Activated CD8-positive, alpha-beta memory T cell treated with anti-CD3 and anti-CD28 coated beads, Interleukin-2, amount 50 U/mL, for 1 hour (primary cell): ENCODE results near the gene CARM1.

Experiments used
- DNase-seq: peaks from one replicate; pipeline ENCODE4 v3.0.0-alpha.2; 2020; ENCODE audit errors: extremely low read depth

The CARM1 gene

DNA sequence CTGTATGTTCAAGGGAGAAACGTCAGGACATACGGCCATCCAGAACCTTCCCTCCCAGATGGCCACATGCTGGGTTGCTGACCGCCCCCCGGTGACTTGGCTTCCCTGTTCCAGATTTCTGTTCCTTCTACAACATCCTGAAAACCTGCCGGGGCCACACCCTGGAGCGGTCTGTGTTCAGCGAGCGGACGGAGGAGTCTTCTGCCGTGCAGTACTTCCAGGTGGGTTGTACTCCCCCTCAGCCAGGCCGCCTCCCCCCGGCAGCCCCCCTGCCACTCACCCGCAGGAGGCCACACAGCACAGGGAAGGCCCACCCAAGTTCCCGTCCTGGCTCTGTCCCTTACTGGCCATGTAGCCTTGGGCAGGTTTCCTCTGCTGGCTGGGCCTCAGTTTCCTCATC lies 36.6 kb downstream of the CARM1 start:
- DNase-seq: no peak

- no peak for DNase-seq
These were observed 37.1 kb downstream of the CARM1 start for GRCh38 chr19:10908380-10908960.

- DNase-seq: no peak
These were observed 40.4 kb downstream of the CARM1 start for GRCh38 chr19:10911579-10912363.

DNA sequence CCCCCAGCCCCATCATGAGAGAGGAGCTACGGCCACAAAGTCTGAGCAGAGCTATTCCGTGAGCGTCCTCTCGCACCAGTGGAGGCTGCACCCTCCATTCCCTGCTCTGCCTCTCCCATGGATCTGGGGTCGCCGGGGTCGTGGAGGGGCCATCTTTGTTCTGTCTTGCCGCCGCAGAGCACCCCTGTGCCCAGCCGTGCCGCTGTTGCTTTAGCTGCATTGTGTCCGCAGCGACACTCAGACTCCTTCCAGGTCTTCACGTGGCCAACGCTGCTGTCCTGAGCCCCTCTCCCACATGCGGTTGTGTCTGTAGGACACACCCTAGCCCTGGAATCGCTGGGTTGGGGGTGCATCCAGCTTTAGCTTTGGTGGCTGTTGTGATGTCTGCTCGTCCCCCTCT lies 41.3 kb downstream of the CARM1 start:
- DNase-seq: no peak

DNA sequence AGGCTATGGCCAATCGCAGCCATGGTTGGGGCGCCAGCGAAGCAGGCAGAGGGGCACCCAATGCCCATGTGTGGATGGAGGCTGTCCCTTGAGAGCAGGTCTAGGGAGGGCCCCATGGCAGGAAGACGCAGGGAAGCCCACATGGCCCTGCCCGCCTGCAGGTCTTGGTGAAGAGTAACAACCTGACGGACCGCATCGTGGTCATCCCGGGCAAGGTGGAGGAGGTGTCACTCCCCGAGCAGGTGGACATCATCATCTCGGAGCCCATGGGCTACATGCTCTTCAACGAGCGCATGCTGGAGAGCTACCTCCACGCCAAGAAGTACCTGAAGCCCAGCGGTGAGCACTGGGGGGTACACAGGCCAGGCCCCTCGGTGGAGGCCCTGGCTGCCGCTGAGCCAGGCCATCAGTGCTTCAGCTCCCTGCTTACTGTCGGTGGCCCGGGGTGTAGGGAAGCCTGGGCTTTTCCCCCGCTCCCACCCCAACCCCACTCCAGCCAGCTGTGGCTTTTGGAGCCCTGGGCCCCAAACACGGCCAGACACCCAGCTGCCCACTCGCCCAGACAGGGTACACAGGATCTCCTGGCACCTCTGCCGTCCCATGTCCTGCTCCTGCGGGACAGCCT lies 42.5 kb downstream of the CARM1 start:
- no peak for DNase-seq

- no peak for DNase-seq
These were observed 44.1 kb downstream of the CARM1 start for GRCh38 chr19:10915130-10916091.

- DNase-seq: no peak
These were observed 45.2 kb downstream of the CARM1 start for GRCh38 chr19:10916602-10917001.

DNA sequence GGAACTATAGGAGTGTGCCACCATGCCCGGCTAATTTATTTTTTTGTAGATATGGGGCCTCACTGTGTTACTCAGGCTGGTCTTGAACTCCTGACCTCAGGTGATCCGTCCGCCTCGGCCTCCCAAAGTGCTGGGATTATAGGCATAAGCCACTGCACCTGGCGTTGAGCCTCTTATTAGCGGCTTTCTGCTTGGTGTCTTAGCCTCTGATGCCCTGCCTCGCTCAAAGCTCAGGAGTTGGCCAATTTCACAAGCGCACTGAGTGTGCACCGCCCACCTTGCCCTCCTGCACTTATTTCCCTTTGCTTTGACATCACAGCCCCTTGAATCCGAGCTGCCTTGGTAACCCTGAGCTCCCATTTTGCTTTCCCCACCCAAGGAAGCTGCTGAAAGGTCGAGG lies 47.0 kb downstream of the CARM1 start:
- no peak for DNase-seq

GRCh38 chr19:10919352-10920287 lies 48.3 kb downstream of the CARM1 start:
- no peak for DNase-seq

GRCh38 chr19:10920288-10920655 lies 48.9 kb downstream of the CARM1 start:
- DNase-seq: no peak

DNA sequence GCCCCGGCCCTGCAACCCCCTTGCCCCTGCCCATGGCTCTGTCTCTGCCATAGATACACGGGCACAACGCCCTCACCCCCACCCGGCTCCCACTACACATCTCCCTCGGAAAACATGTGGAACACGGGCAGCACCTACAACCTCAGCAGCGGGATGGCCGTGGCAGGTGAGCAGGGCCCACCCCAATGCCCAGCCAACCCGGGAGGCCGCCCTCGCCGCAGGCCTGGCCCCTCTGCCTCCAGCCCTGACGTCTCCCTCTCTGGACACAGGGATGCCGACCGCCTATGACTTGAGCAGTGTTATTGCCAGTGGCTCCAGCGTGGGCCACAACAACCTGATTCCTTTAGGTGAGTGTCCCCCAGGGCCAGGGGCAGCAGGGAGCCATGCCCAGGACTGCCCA lies 49.4 kb downstream of the CARM1 start:
- DNase-seq: no peak

- DNase-seq: no peak
These were observed 50.0 kb downstream of the CARM1 start for GRCh38 chr19:10921199-10921909.

DNA sequence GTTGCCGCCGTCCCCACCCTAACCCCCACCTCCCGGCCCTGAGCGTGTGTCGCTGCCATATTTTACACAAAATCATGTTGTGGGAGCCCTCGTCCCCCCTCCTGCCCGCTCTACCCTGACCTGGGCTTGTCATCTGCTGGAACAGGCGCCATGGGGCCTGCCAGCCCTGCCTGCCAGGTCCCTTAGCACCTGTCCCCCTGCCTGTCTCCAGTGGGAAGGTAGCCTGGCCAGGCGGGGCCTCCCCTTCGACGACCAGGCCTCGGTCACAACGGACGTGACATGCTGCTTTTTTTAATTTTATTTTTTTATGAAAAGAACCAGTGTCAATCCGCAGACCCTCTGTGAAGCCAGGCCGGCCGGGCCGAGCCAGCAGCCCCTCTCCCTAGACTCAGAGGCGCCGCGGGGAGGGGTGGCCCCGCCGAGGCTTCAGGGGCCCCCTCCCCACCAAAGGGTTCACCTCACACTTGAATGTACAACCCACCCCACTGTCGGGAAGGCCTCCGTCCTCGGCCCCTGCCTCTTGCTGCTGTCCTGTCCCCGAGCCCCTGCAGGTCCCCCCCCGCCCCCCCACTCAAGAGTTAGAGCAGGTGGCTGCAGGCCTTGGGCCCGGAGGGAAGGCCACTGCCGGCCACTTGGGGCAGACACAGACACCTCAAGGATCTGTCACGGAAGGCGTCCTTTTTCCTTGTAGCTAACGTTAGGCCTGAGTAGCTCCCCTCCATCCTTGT lies 50.7 kb downstream of the CARM1 start:
- no peak for DNase-seq

GRCh38 chr19:10922638-10923014 lies 51.3 kb downstream of the CARM1 start:
- no peak for DNase-seq

- no peak for DNase-seq
These were observed 52.1 kb downstream of the CARM1 start for GRCh38 chr19:10923260-10924112.

- no peak for DNase-seq
These were observed 53.2 kb downstream of the CARM1 start for GRCh38 chr19:10924597-10924996.

GRCh38 chr19:10927730-10928562 lies 56.6 kb downstream of the CARM1 start:
- no peak for DNase-seq
